Trophoblast cell (in vitro differentiated cells and primary cell): ENCODE measurements around the gene THOC5.
A peak's percentile ranks its signal among the peaks of the same experiment; 100 is the strongest.

Experiments
- DNase-seq, 2 donors: peaks; one replicate each; pipeline ENCODE4 v3.0.0-alpha.2; 2016
- H2AFZ ChIP-seq: 2 replicates; pipeline ENCODE4 v1.6.1; 2013; ENCODE audit warnings: low read length, moderate library complexity, mild to moderate bottlenecking; ENCODE audit not compliant: insufficient read depth, poor library complexity
- H2AK5ac ChIP-seq: 2 replicates; pipeline ENCODE4 v1.6.1; 2013; ENCODE audit warnings: mild to moderate bottlenecking, low read length
- H2BK120ac ChIP-seq: 2 replicates; pipeline ENCODE4 v1.6.1; 2013; ENCODE audit warnings: low read length, mild to moderate bottlenecking, moderate library complexity; ENCODE audit not compliant: insufficient read depth, poor library complexity
- H2BK12ac ChIP-seq: 2 replicates; pipeline ENCODE4 v1.6.1; 2013; ENCODE audit warnings: mild to moderate bottlenecking, low read length, moderate library complexity
- H2BK5ac ChIP-seq: 2 replicates; pipeline ENCODE4 v1.6.1; 2013; ENCODE audit warnings: low read length, low read depth, moderate library complexity, mild to moderate bottlenecking; ENCODE audit not compliant: poor library complexity
- H3K14ac ChIP-seq: 2 replicates; pipeline ENCODE4 v1.6.1; 2013; ENCODE audit warnings: mild to moderate bottlenecking, low read length
- H3K18ac ChIP-seq: 2 replicates; pipeline ENCODE4 v1.6.1; 2013; ENCODE audit warnings: mild to moderate bottlenecking, low read length
- H3K23ac ChIP-seq: 2 replicates; pipeline ENCODE4 v1.6.1; 2013; ENCODE audit warnings: low read length
- H3K27ac ChIP-seq: 2 replicates; pipeline ENCODE4 v1.5.1; 2013; ENCODE audit warnings: low read depth, mild to moderate bottlenecking, inconsistent platforms, low read length, moderate library complexity
- H3K27me3 ChIP-seq: 2 replicates; pipeline ENCODE4 v1.6.1; 2013; ENCODE audit warnings: inconsistent platforms, mild to moderate bottlenecking, low read length, moderate library complexity; ENCODE audit not compliant: insufficient read depth
- H3K36me3 ChIP-seq, 2 experiments: 1 replicate in 1 of 2; 2 replicates in 1 of 2; pipeline ENCODE4 v1.6.1; 2013; ENCODE audit warnings: low read length in 2 of 2, mild to moderate bottlenecking in 2 of 2, moderate library complexity in 1 of 2; ENCODE audit not compliant: insufficient read depth in 2 of 2, control insufficient read depth in 1 of 2
- H3K4ac ChIP-seq: 2 replicates; pipeline ENCODE4 v1.6.1; 2013; ENCODE audit warnings: low read depth, mild to moderate bottlenecking, low read length, moderate library complexity
- H3K4me1 ChIP-seq, 2 experiments: 1 replicate in 1 of 2; 2 replicates in 1 of 2; pipeline ENCODE4 v1.6.1; 2013; ENCODE audit warnings: low read length in 2 of 2, mild to moderate bottlenecking in 2 of 2, moderate library complexity in 1 of 2; ENCODE audit not compliant: insufficient read depth in 2 of 2, control insufficient read depth in 1 of 2
- H3K4me2 ChIP-seq: 2 replicates; pipeline ENCODE4 v1.6.1; 2013; ENCODE audit warnings: inconsistent platforms, mild to moderate bottlenecking, low read length, moderate library complexity
- H3K4me3 ChIP-seq: 2 replicates; pipeline ENCODE4 v1.5.1; 2013; ENCODE audit warnings: mild to moderate bottlenecking, low read depth, low read length, inconsistent platforms
- H3K79me1 ChIP-seq: one replicate; pipeline ENCODE4 v1.6.1; 2013; ENCODE audit warnings: low read length
- H3K79me2 ChIP-seq: 2 replicates; pipeline ENCODE4 v1.6.1; 2013; ENCODE audit warnings: low read length, mild to moderate bottlenecking; ENCODE audit not compliant: control insufficient read depth, insufficient read depth, poor library complexity
- H3K9ac ChIP-seq: 2 replicates; pipeline ENCODE4 v1.6.1; 2013; ENCODE audit warnings: mild to moderate bottlenecking, low read length
- H3K9me3 ChIP-seq: 2 replicates; pipeline ENCODE4 v1.6.1; 2013; ENCODE audit warnings: low read depth, mild to moderate bottlenecking, control low read depth, inconsistent platforms, low read length; ENCODE audit not compliant: insufficient read depth
- H4K12ac ChIP-seq: 2 replicates; pipeline ENCODE4 v1.6.1; 2013; ENCODE audit warnings: low read depth, mild to moderate bottlenecking, low read length, moderate library complexity
- H4K8ac ChIP-seq: 2 replicates; pipeline ENCODE4 v1.6.1; 2013; ENCODE audit warnings: low read depth, mild to moderate bottlenecking, low read length, moderate library complexity
- H4K91ac ChIP-seq: one replicate; pipeline ENCODE4 v1.6.1; 2013; ENCODE audit warnings: low read depth, mild to moderate bottlenecking, low read length, moderate library complexity
- WGBS: extraction: QIAGEN DNeasy Blood & Tissue Kit; methylation state at CpG from one replicate; pipeline ENCODE4 v1.1.7; 2013; ENCODE audit warnings: missing lambda C conversion rate; ENCODE audit not compliant: insufficient read length, insufficient coverage; ENCODE audit errors: extremely low coverage; 5-methylcytosine and 5-hydroxymethylcytosine counted together

The THOC5 gene

DNA sequence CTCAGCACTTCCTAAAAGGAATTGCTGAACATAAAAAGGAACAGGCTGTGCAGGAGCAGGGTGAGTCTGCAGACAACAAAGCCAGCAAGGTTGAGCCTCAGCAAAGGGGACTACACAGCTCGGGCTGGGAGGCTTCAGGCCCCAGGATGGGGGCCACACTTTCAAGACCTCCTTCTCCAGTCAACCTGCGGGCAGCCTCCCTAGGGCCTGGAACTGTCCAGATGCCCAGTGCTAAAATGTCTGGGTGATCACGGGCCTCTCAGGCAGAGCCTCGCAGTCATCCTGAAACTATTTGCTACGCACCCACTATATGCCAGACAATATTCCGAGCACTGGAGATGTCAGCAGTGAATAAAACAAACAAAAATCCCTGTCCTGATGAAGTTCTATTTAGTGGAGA lies 77.4 kb downstream of the THOC5 start:
- WGBS: no CpG with 5 or more reads among the region's 6 CpGs
- H3K18ac ChIP-seq: no peak overlapping the region

GRCh38 chr22:29475550-29475949 lies 78.0 kb downstream of the THOC5 start:
- Histone ChIP-seq H3K4me2 (no peak overlapping the region), H2AFZ (no peak overlapping the region), H4K91ac (no peak overlapping the region), H2BK12ac (no peak overlapping the region), H2BK5ac (no peak overlapping the region), H2BK120ac (no peak overlapping the region), H3K79me1 (no peaks in the 10 kb centered on the region), H3K4me1 (peaks cover 4% of the 10 kb centered on the region in 2 experiments), H4K12ac (no peak overlapping the region), H2AK5ac (no peak overlapping the region), H3K27me3 (peaks cover 20% of the 10 kb centered on the region), H4K8ac (no peak overlapping the region), H3K9me3 (peaks cover 9% of the 10 kb centered on the region), H3K27ac (no peak overlapping the region), H3K79me2 (no peaks in the 10 kb centered on the region), H3K23ac (no peak overlapping the region), H3K14ac (no peak overlapping the region), H3K4me3 (no peak overlapping the region), H3K36me3 (no peaks in the 10 kb centered on the region), H3K9ac (no peak overlapping the region), H3K18ac (no peak overlapping the region), H3K4ac (no peak overlapping the region)
- no CpG with 5 or more reads among the region's 8 CpGs for WGBS
- no peak for DNase-seq

More for the DNA sequence above, 77.4 kb downstream of the THOC5 start:
- H3K4me3 ChIP-seq: no peak overlapping the region
- H3K27ac ChIP-seq: no peak overlapping the region
- no peak overlapping the region for H2BK12ac ChIP-seq
- H2BK120ac ChIP-seq: no peak overlapping the region
- H2BK5ac ChIP-seq: no peak overlapping the region
- H3K14ac ChIP-seq: no peak overlapping the region
- no peaks in the 10 kb centered on the region for H3K36me3 ChIP-seq
- no peak for DNase-seq
- H2AK5ac ChIP-seq: no peak overlapping the region
- no peak overlapping the region for H4K8ac ChIP-seq
- H3K27me3 ChIP-seq: peaks cover 26% of the 10 kb centered on the region
- no peak overlapping the region for H3K23ac ChIP-seq
- H2AFZ ChIP-seq: no peak overlapping the region
- H3K79me2 ChIP-seq: no peaks in the 10 kb centered on the region
- H3K79me1 ChIP-seq: no peaks in the 10 kb centered on the region
- H3K9me3 ChIP-seq: peaks cover 14% of the 10 kb centered on the region
- no peak overlapping the region for H3K9ac ChIP-seq
- H3K4me1 ChIP-seq: peaks cover 9 to 10% of the 10 kb centered on the region in 2 experiments
- H4K12ac ChIP-seq: no peak overlapping the region
- no peak overlapping the region for H4K91ac ChIP-seq
- no peak overlapping the region for H3K4me2 ChIP-seq
- H3K4ac ChIP-seq: no peak overlapping the region

GRCh38 chr22:29473001-29473400 lies 80.6 kb downstream of the THOC5 start:
- no peak overlapping the region for H3K4ac ChIP-seq
- DNase-seq: no peak
- no peak overlapping the region for H2BK5ac ChIP-seq
- no peak overlapping the region for H4K8ac ChIP-seq
- H3K4me2 ChIP-seq: no peak overlapping the region
- H3K9me3 ChIP-seq: peaks cover 1% of the 10 kb centered on the region
- WGBS: no CpG with 5 or more reads among the region's 5 CpGs
- H2AFZ ChIP-seq: no peak overlapping the region
- no peaks in the 10 kb centered on the region for H3K27me3 ChIP-seq
- H2BK12ac ChIP-seq: no peak overlapping the region
- no peak overlapping the region for H2AK5ac ChIP-seq
- H3K36me3 ChIP-seq: no peaks in the 10 kb centered on the region
- no peak overlapping the region for H3K18ac ChIP-seq
- no peak overlapping the region for H3K27ac ChIP-seq
- H2BK120ac ChIP-seq: no peak overlapping the region
- no peak overlapping the region for H4K12ac ChIP-seq
- H3K79me1 ChIP-seq: no peaks in the 10 kb centered on the region
- no peak overlapping the region for H3K23ac ChIP-seq
- no peak overlapping the region for H3K9ac ChIP-seq
- H4K91ac ChIP-seq: no peak overlapping the region
- no peak overlapping the region for H3K4me3 ChIP-seq
- H3K14ac ChIP-seq: no peak overlapping the region
- H3K79me2 ChIP-seq: no peaks in the 10 kb centered on the region
- peaks cover 0 to 6% of the 10 kb centered on the region in 2 experiments for H3K4me1 ChIP-seq

DNA sequence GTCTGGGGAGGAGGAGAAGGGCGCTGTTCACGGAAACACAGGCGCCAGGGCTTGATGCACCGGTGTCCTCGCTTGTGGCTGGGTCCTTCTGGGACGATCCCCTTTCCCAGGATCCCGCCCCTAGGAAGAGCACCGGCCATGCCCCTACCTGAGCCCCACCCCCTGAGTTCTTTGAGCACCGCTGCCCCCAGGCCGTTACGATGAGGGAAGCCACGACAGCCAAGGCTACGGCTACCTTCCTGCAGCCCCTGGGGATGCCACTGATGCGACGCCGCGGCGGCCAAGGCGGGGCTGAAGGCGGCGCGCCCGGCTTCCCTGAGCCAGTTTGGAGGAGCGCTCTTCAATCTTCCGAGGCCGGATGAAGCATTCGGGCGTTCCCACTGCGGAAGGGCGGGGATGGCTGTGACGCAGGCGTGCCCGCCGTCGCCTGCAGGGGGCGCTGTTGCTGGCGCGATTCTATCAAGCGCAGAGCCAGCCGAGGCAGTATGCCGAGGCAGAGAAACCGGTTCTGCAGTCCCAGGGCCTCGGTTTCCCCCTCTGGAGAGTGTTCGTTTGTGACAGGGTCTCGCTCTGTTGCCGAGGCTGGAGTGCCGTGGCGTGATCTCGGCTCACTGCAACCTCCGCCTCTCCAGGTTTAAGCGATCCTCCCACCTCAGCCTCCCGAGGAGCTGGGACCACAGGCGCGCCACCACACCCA lies 83.2 kb downstream of the THOC5 start:
- Histone ChIP-seq H4K8ac (peak overlapping the region; percentile 20), H2AFZ (peak overlapping the region; percentile 53), H3K9me3 (no peaks in the 10 kb centered on the region), H2AK5ac (no peak overlapping the region), H3K27me3 (no peaks in the 10 kb centered on the region), H3K18ac (no peak overlapping the region), H3K23ac (no peak overlapping the region), H3K14ac (no peak overlapping the region), H4K91ac (no peak overlapping the region), H3K79me2 (no peaks in the 10 kb centered on the region), H3K36me3 (no peaks in the 10 kb centered on the region), H3K4me2 (peak overlapping the region; percentile 79), H2BK12ac (no peak overlapping the region), H3K79me1 (no peaks in the 10 kb centered on the region), H3K9ac (no peak overlapping the region), H2BK120ac (no peak overlapping the region), H4K12ac (no peak overlapping the region), H3K27ac (no peak overlapping the region), H3K4me1 (peaks cover 0 to 6% of the 10 kb centered on the region in 2 experiments), H2BK5ac (no peak overlapping the region), H3K4ac (no peak overlapping the region), H3K4me3 (peak overlapping the region; percentile 56)
- no CpG with 5 or more reads among the region's 54 CpGs for WGBS
- DNase-seq: peak; percentile 44 to 73
